Duodenal mucosa (tissue), 2 donors: ENCODE data around the gene NRBF2.

Source experiments
- H3K27ac ChIP-seq: one replicate; pipeline ENCODE4 v1.7.0; 2013; ENCODE audit warnings: low read depth, low read length
- H3K27me3 ChIP-seq, 2 donors: one replicate each; pipeline ENCODE4 v1.7.0; 2013; ENCODE audit warnings: low read length in 2 of 2, control low read depth in 1 of 2; ENCODE audit not compliant: insufficient read depth in 2 of 2, control insufficient read depth in 1 of 2
- H3K36me3 ChIP-seq, 2 donors: one replicate each; pipeline ENCODE4 v1.7.0; 2013; ENCODE audit warnings: low read length in 2 of 2, control low read depth in 1 of 2; ENCODE audit not compliant: insufficient read depth in 2 of 2, control insufficient read depth in 1 of 2
- H3K4me1 ChIP-seq, 2 donors: one replicate each; pipeline ENCODE4 v1.7.0; 2013; ENCODE audit warnings: low read length in 2 of 2, control low read depth in 1 of 2; ENCODE audit not compliant: insufficient read depth in 2 of 2, control insufficient read depth in 1 of 2
- H3K4me3 ChIP-seq, 2 donors: one replicate each; pipeline ENCODE4 v1.7.0; 2013; ENCODE audit warnings: low read length in 2 of 2, low read depth in 1 of 2
- H3K9ac ChIP-seq, 2 donors: one replicate each; pipeline ENCODE4 v1.7.0; 2013; ENCODE audit warnings: low read length in 2 of 2, low read depth in 1 of 2
- H3K9me3 ChIP-seq, 2 donors: one replicate each; pipeline ENCODE4 v1.7.0; 2013; ENCODE audit warnings: low read length in 2 of 2, control low read depth in 1 of 2; ENCODE audit not compliant: control insufficient read depth in 1 of 2

NRBF2 gene

DNA sequence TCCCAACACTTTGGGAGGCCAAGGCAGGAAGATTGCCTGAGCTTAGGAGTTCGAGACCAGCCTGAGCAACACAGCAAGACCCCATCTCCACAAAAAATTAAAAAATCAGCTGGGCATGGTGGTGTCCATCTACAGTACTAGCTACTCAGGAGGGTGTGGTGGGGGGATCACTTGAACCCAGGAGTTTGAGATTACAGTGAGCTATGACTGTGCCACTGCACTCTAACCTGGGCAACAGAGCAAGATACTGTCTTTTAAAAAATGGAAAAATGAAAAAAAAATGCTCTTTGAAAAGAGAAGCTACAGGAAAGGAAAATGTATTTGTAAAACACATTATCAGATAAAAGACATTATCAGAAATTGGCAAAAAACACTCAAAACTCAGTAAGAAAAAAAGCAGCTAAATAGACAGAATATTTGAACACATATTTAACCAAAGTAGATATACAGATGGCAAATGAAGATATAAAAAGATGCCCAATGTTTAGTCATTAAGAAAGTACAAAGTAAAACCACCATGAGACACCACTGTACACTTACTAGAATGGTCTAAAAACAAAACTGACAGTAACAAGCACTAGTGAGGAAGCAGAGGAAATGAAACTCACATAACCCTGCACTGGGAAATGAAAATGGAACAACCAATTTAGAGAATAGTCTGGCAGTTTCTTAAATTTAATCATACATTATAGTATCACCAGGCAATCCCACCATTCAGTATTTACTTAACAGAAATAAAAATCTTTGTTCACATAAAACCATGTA, 40.5 kb downstream of the NRBF2 start:
- Histone ChIP-seq H3K36me3 (peaks cover 43 to 69% of the 10 kb centered on the region in 2 donors), H3K4me3 (no peak overlapping the region), H3K27ac (no peak overlapping the region), H3K27me3 (no peaks in the 10 kb centered on the region), H3K9ac (no peak overlapping the region), H3K9me3 (no peaks in the 10 kb centered on the region), H3K4me1 (peaks cover 0 to 4% of the 10 kb centered on the region in 2 donors)

DNA sequence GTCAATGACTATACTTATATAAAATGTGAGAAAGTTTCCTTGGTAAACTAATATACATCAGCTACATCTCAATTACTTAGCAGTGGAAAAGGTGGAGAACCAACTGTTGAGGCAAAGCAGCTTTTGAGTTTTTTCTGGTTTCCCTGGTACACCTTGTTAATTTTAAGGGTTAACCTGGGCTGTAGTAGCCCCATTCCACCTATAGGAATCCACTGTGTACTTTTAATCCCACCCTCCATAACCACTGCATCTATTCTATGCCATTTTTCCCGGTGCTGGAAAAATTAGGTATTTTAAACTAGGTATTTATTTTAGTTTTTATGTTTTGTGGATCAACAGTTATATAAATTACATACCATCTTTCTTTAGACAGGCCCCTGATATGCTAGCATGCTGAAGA, 42.4 kb downstream of the NRBF2 start:
- H3K9ac ChIP-seq, result no peak overlapping the region
- no peak overlapping the region for H3K27ac ChIP-seq
- peaks cover 33 to 60% of the 10 kb centered on the region in 2 donors for H3K36me3 ChIP-seq
- H3K9me3 ChIP-seq, result no peaks in the 10 kb centered on the region
- no peaks in the 10 kb centered on the region for H3K27me3 ChIP-seq
- no peak overlapping the region for H3K4me3 ChIP-seq
- no peaks in the 10 kb centered on the region for H3K4me1 ChIP-seq

- peaks cover 24 to 62% of the 10 kb centered on the region in 2 donors for H3K36me3 ChIP-seq
- no peaks in the 10 kb centered on the region for H3K9me3 ChIP-seq
- H3K27me3 ChIP-seq, result no peaks in the 10 kb centered on the region
These were observed 59.7 kb downstream of the NRBF2 start for GRCh38 chr10:63192826-63193225.

GRCh38 chr10:63197344-63198092, 64.4 kb downstream of the NRBF2 start:
- Histone ChIP-seq H3K27ac (no peak overlapping the region), H3K36me3 (peaks cover 15 to 57% of the 10 kb centered on the region in 2 donors), H3K4me1 (no peaks in the 10 kb centered on the region), H3K4me3 (no peak overlapping the region), H3K27me3 (no peaks in the 10 kb centered on the region), H3K9me3 (no peaks in the 10 kb centered on the region), H3K9ac (no peak overlapping the region)

More at GRCh38 chr10:63192826-63193225, 59.7 kb downstream of the NRBF2 start:
- Histone ChIP-seq H3K4me3 (no peak overlapping the region), H3K27ac (no peak overlapping the region), H3K9ac (no peak overlapping the region), H3K4me1 (no peaks in the 10 kb centered on the region)

GRCh38 chr10:63199716-63200115, 66.6 kb downstream of the NRBF2 start:
- Histone ChIP-seq H3K27me3 (no peaks in the 10 kb centered on the region), H3K4me1 (peaks cover 1 to 6% of the 10 kb centered on the region in 2 donors), H3K9me3 (no peaks in the 10 kb centered on the region), H3K36me3 (peaks cover 8 to 43% of the 10 kb centered on the region in 2 donors), H3K9ac (no peak overlapping the region), H3K27ac (no peak overlapping the region), H3K4me3 (no peak overlapping the region)

GRCh38 chr10:63200431-63200830, 67.3 kb downstream of the NRBF2 start:
- H3K9me3 ChIP-seq, result no peaks in the 10 kb centered on the region
- H3K4me3 ChIP-seq, result no peak overlapping the region
- no peak overlapping the region for H3K27ac ChIP-seq
- peaks cover 8 to 48% of the 10 kb centered on the region in 2 donors for H3K36me3 ChIP-seq
- H3K9ac ChIP-seq, result no peak overlapping the region
- no peaks in the 10 kb centered on the region for H3K27me3 ChIP-seq
- H3K4me1 ChIP-seq, result peaks cover 6 to 12% of the 10 kb centered on the region in 2 donors

GRCh38 chr10:63201118-63201517, 68.0 kb downstream of the NRBF2 start:
- Histone ChIP-seq H3K27ac (no peak overlapping the region), H3K36me3 (peaks cover 8 to 49% of the 10 kb centered on the region in 2 donors)

More at GRCh38 chr10:63201118-63201517, 68.0 kb downstream of the NRBF2 start:
- H3K27me3 ChIP-seq, result no peaks in the 10 kb centered on the region
- peaks cover 7 to 19% of the 10 kb centered on the region in 2 donors for H3K4me1 ChIP-seq
- no peak overlapping the region for H3K9ac ChIP-seq
- H3K9me3 ChIP-seq, result no peaks in the 10 kb centered on the region
- no peak overlapping the region for H3K4me3 ChIP-seq
